PC-9 (cell line): Measurements from ENCODE around the gene GIMAP5. TPM values are rescaled to one million over a fixed set of nuclear protein-coding genes. Genes with fewer than 3 reads are reported as not detected.

Source experiments
- BruUV-seq: library from RNA; stranded (reverse); fragments of 400-500 nt; replicated peaks from 2 replicates; lab custom pipeline; 2021; lab: Mats Ljungman, UMichigan
- CTCF ChIA-PET: fragments of 300-600 bp; sonication (Branson Sonifier 250); formaldehyde crosslinking; loops from one replicate; lab custom pipeline; 2022; ENCODE audit warnings: antibody characterized with exemption; lab: Charles Lee
- POLR2A ChIA-PET: fragments of 300-600 bp; sonication (Branson Sonifier 250); formaldehyde crosslinking; loops from one replicate; lab custom pipeline; 2022; ENCODE audit warnings: antibody characterized with exemption; ENCODE audit not compliant: unreplicated experiment; lab: Charles Lee
- DNase-seq, 2 experiments: peaks; one replicate each; pipeline versions ENCODE4 v3.0.0 to v3.0.0-alpha.2; 2015 to 2022; ENCODE audit warnings: mixed read lengths in 1 of 2
- H2AFZ ChIP-seq: fragments of 200-600 bp; sonication (generic); 2 replicates; pipeline ENCODE4 v1.8.1; 2017; ENCODE audit warnings: antibody characterized with exemption
- H3F3A ChIP-seq: fragments of 200-600 bp; sonication (generic); 2 replicates; pipeline ENCODE4 v1.8.1; 2017; ENCODE audit warnings: antibody characterized with exemption, mild to moderate bottlenecking, low read depth; ENCODE audit not compliant: insufficient read depth
- H3K27ac ChIP-seq: fragments of 200-600 bp; sonication (generic); 2 replicates; pipeline ENCODE4 v1.6.1; 2016; ENCODE audit warnings: mixed run types
- H3K27me3 ChIP-seq: fragments of 200-600 bp; sonication (generic); 2 replicates; pipeline ENCODE4 v1.6.1; 2016; ENCODE audit warnings: low read depth, mixed run types; ENCODE audit not compliant: insufficient read depth
- H3K36me3 ChIP-seq: fragments of 200-600 bp; sonication (generic); 2 replicates; pipeline ENCODE4 v1.6.1; 2016; ENCODE audit warnings: low read depth, mixed run types
- H3K4me1 ChIP-seq: fragments of 200-600 bp; sonication (generic); replicated peaks from 2 replicates; pipeline ENCODE4 v1.6.1; 2016; ENCODE audit warnings: mixed run types; ENCODE audit not compliant: insufficient read depth
- H3K4me2 ChIP-seq: fragments of 200-600 bp; sonication (generic); 2 replicates; pipeline ENCODE4 v1.6.1; 2017; ENCODE audit warnings: mixed run types
- H3K4me3 ChIP-seq: fragments of 200-600 bp; sonication (generic); 2 replicates; pipeline ENCODE4 v1.6.1; 2016; ENCODE audit warnings: mixed run types
- H3K79me2 ChIP-seq: fragments of 200-600 bp; sonication (generic); 2 replicates; pipeline ENCODE4 v1.6.1; 2017; ENCODE audit warnings: low read depth, mixed run types
- H3K9me2 ChIP-seq: fragments of 200-600 bp; sonication (generic); 2 replicates; pipeline ENCODE4 v1.8.1; 2017; ENCODE audit warnings: mild to moderate bottlenecking; ENCODE audit not compliant: insufficient read depth
- H3K9me3 ChIP-seq: fragments of 200-600 bp; sonication (generic); 2 replicates; pipeline ENCODE4 v1.8.1; 2016; ENCODE audit warnings: low read depth; ENCODE audit not compliant: insufficient read depth
- H4K20me1 ChIP-seq: fragments of 200-600 bp; sonication (generic); 2 replicates; pipeline ENCODE4 v1.8.1; 2017; ENCODE audit not compliant: insufficient read depth
- CTCF ChIP-seq: fragments of 200-600 bp; sonication (generic); conservative IDR thresholded peaks from 2 replicates; pipeline ENCODE4 v1.6.1; 2017; ENCODE audit warnings: mixed run types, antibody characterized with exemption, mild to moderate bottlenecking, moderate library complexity
- EZH2 ChIP-seq: fragments of 200-600 bp; sonication (generic); IDR thresholded peaks from 2 replicates; pipeline ENCODE4 v1.8.0; 2017; ENCODE audit warnings: antibody characterized with exemption, low read depth
- intact Hi-C: fragments of 100-400 bp; cut with micrococcal nuclease; formaldehyde crosslinking; loops from one replicate; pipeline ENCODE4 v1.10.0; 2022; ENCODE audit not compliant: unreplicated experiment
- total RNA-seq: library from RNA; stranded (reverse); gene quantifications from 2 replicates; pipeline ENCODE4 v1.2.3, GENCODE V29; 2021

Gene GIMAP5
- total RNA-seq, 1 experiment from 2014 or later, result not detected

GRCh38 chr7:150791304-150791703 is 54.1 kb downstream of the GIMAP5 start:
- H3K79me2 ChIP-seq, result no peaks in the 10 kb centered on the region
- POLR2A ChIA-PET, result no interaction called here

GRCh38 chr7:150791746-150792452 is 54.7 kb downstream of the GIMAP5 start:
- no peaks in the 10 kb centered on the region for H3K4me1 ChIP-seq
- intact Hi-C loops, result no loop called here
- no peaks in the 10 kb centered on the region for H4K20me1 ChIP-seq
- H3K4me2 ChIP-seq, result no peak overlapping the region
- no peak overlapping the region for H2AFZ ChIP-seq
- no peaks in the 10 kb centered on the region for H3K9me2 ChIP-seq
- H3K36me3 ChIP-seq, result no peaks in the 10 kb centered on the region
- H3K9me3 ChIP-seq, result no peaks in the 10 kb centered on the region
- no peak for DNase-seq
- no peaks in the 10 kb centered on the region for H3F3A ChIP-seq
- no peak overlapping the region for H3K27ac ChIP-seq
- BruUV-seq, result no TSS peak
- TF ChIP-seq EZH2 (no peak), CTCF (no peak)
- peaks cover 100% of the 10 kb centered on the region for H3K27me3 ChIP-seq
- no peaks in the 10 kb centered on the region for H3K79me2 ChIP-seq
- no peak overlapping the region for H3K4me3 ChIP-seq
- ChIA-PET CTCF (interaction anchor here (0.6 kb wide), 1 partner anchor 518 kb away, joined by 3 read pairs; no protein-coding TSS in a partner anchor), POLR2A (no interaction called here)

More at GRCh38 chr7:150791304-150791703, 54.1 kb downstream of the GIMAP5 start:
- no peak overlapping the region for H3K4me2 ChIP-seq
- peaks cover 100% of the 10 kb centered on the region for H3K27me3 ChIP-seq
- no peaks in the 10 kb centered on the region for H3F3A ChIP-seq
- no peaks in the 10 kb centered on the region for H3K4me1 ChIP-seq
- TF ChIP-seq EZH2 (no peak), CTCF (no peak)
- H3K36me3 ChIP-seq, result no peaks in the 10 kb centered on the region
- no TSS peak for BruUV-seq
- CTCF ChIA-PET, result no interaction called here
- H3K9me2 ChIP-seq, result no peaks in the 10 kb centered on the region
- H2AFZ ChIP-seq, result no peak overlapping the region
- no peak overlapping the region for H3K27ac ChIP-seq
- H4K20me1 ChIP-seq, result no peaks in the 10 kb centered on the region
- no peak overlapping the region for H3K4me3 ChIP-seq
- H3K9me3 ChIP-seq, result no peaks in the 10 kb centered on the region
- DNase-seq, result no peak
- intact Hi-C loops, result no loop called here

Other genes with a start within 250 kb of the GIMAP5 start
- not detected in 2 replicates for gene GIMAP7, start 222.5 kb upstream of the GIMAP5 start, total RNA-seq
- not detected in 2 replicates for gene GIMAP4, start 170.0 kb upstream of the GIMAP5 start, total RNA-seq
- not detected in 2 replicates for gene GIMAP6, start 105.0 kb upstream of the GIMAP5 start, total RNA-seq
- gene GIMAP2, start 51.7 kb upstream of the GIMAP5 start, total RNA-seq, result 0.55 and 0.81 TPM in 2 replicates
- not detected in 2 replicates for gene GIMAP1, start 20.8 kb upstream of the GIMAP5 start, total RNA-seq
- gene TMEM176B, start 62.9 kb downstream of the GIMAP5 start, total RNA-seq, result 1.9 and 2.3 TPM in 2 replicates
- not detected in 2 replicates for gene TMEM176A, start 63.4 kb downstream of the GIMAP5 start, total RNA-seq
- gene AOC1, start 115.1 kb downstream of the GIMAP5 start, total RNA-seq, result 11.4 and 13.1 TPM in 2 replicates
- gene KCNH2, start 240.9 kb downstream of the GIMAP5 start, total RNA-seq, result 1.5 and 1.6 TPM in 2 replicates